ENCODE results near the gene RSAD2.
A peak's percentile ranks its signal among the peaks of the same experiment; 100 is the strongest.

The RSAD2 gene

DNA sequence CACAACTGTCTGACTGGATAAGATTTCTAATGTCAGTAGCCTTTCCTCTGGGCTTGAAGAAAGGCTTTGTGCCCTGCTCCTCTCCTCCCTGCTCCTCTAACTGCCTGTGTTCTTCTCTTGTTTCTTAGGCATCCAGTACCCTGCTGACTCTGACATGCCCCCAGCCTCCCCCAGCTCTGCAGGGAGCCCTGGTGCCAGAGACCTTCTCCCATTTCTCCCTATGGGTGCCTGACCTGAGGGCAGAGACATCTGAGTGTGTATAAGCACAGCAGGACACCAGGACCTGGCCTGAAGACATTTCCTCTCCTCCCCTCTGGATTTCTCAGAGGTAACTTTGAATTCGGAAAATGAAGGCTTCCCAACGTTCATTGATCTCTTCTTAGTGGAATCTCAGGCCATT, 63.2 kb downstream of the RSAD2 start:
- DNase-seq (ENCODE audit: extremely low spot score, insufficient read length, low read depth): no peak
- FAIRE-seq: no peak

DNA sequence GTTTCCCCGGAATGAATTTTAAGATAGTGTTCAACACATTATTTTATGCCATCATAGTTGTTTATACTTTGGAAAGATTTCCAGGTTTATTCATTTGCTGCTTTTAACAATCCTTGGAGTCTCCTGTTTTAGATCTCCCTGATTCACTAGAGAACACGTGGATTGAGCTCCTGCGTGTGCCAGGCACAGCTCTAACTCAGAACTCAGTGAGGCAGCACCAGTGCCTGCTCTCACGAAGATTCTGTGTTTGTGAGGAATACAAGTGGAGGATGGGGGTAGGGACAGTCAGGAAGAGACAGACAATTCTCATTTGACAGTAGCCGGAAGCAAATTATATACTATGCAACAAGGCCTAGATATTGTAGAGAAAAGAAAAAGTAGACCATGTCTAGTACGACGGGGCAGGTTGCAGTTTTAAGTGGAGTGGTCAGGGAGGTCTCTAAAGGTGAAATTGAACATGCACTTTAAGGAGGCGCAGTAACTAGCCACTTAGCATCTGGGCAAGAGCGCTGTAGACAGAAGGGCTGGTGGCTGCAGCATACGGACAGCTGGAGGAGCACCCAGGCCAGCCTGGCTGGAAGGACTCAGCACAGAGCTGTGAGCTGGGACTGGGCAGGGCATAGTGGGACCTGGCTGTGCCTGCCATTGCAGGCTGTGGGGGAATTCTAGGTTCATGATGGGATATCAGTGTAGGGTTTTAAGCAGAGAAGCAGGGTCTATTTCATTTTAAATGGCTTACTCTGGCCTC, 63.9 kb downstream of the RSAD2 start:
- DNase-seq (ENCODE audit: extremely low spot score, insufficient read length, low read depth) (no peak), FAIRE-seq (no peak)

DNA sequence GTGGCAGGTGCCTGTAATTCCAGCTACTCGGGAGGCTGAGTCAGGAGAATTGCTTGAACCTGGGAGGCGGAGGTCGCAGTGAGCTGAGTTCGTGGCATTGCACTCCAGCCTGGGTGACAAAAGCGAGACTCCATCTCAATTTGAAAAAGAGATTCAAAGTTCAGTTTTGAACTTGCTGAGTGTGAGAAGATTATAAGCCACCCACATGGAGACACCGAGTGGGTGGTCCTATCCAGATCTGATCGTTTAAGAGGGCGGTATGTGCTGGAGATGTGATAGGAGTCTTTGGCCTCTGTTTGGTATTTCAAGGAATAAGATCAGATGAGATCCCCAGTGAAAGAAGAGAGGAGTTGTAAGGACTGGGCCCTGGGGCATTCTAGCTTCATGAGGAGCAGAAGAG, 65.3 kb downstream of the RSAD2 start:
- DNase-seq (ENCODE audit: extremely low spot score, insufficient read length, low read depth): no peak
- FAIRE-seq: no peak

DNA sequence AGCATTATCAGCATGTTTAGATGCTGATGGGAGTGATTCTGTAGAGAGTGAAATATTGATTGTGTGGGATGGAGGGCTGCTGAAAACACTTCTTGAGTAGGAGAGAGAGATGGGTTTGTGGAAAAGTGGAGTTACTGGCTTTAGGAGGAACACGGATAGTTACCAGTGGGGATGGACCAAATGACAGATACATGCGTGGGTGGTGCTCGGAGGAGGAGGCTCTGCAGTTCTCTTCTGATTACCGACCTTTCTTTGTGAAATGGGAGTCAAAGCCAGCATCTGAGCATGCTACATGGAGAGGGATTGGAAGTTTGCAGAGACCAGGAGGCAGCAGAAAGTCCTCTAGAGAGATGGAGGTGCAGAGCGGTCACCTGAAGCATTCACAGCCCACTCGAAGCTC, 65.9 kb downstream of the RSAD2 start:
- DNase-seq (ENCODE audit: extremely low spot score, insufficient read length, low read depth): no peak
- no peak for FAIRE-seq

DNA sequence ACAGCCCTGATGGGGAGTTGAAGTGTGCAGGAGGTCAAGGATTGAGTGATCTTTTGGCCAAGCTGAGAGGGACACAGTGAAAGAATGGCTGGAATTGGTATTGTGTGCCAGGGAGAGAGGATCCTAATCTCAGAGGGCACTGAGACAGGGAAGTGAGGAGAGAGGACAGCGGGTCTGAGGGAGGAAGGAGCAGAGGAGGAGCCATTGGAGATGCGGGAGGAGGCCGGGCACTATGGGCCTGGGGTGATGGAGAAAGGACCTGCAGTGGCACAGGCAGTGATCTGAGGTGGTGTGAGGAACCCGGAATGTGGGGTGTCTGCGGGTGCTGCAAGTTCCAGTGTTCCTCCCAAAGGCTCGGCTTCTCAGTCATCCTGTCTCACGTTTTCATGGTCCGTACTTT, 66.4 kb downstream of the RSAD2 start:
- DNase-seq (ENCODE audit: extremely low spot score, insufficient read length, low read depth) (no peak), FAIRE-seq (no peak)

DNA sequence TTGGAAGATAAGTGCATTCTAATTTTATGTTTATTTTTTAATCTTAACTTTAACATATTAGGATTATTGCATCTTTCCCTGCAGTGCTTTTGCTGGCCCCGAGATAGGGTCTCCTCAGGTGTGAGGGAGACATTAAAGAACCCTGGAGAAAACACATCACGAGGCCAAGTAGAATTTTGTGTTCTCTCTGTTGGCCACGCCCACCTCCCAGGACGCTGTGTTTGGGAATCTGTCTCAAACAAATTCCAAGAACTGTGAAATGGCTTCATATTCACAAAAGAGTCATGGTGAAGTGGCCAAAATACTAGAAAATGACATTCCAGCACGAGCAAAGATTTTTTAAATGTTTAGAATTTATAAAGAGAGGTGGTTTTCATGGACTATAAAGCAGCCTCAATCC, 67.0 kb downstream of the RSAD2 start:
- no peak for FAIRE-seq

DNA sequence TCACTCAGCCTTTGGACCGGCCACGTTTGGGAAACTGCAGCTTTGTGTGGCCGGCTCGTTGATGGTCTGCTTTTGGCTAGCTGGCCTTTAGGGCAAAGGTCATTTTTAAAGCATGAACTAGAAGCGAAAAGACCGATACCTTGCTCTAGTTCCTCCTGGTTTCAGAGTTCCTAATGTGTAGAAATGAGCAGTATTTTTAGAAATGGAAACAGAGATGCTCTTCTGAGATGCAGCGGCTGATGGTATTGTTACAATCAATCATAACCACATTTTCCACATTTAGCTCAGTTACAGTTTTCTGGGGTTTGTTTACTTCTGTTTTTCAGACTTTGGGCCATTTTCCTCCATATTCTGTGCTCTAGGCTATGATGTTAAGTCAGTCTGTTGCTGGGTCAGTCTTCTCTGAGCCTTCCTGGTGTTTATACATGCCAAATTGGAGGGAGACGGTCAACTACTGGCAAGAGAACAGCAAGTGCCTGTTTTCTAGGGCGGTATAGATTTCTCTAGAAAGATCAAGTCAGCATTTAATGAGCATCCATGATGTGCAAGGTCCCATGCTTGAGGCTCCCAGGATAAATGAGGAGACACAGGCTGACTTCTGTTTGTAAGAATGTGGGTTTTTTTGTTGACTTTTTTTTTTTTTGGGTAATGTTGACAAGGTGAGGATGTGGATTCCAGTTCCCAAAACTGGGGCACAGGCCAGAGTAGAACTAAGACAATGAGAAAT, 67.7 kb downstream of the RSAD2 start:
- DNase-seq (ENCODE audit: extremely low spot score, insufficient read length, low read depth) (peak; percentile 11), FAIRE-seq (peak; percentile 80)

More for the DNA sequence above, 67.0 kb downstream of the RSAD2 start:
- DNase-seq (ENCODE audit: extremely low spot score, insufficient read length, low read depth): no peak

DNA sequence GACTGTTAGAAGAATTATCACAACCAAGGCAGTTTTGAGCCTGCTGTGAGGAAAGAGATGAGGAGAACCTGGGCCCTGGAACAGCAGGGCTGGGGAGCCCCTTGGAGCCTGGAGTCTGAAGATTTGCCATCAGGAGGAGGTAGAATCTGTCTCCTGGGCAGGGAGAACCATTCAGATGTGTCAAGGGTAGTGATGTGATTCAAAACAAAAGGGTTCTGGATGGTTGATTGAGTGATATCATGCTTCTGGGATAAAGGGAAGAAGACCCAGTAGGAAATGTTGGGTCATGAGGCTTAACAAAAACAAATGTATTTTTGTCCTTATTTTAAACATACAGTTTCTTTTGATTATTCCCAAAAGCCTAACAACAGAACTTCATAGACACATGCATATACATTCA, 68.2 kb downstream of the RSAD2 start:
- DNase-seq (ENCODE audit: extremely low spot score, insufficient read length, low read depth) (no peak), FAIRE-seq (no peak)

DNA sequence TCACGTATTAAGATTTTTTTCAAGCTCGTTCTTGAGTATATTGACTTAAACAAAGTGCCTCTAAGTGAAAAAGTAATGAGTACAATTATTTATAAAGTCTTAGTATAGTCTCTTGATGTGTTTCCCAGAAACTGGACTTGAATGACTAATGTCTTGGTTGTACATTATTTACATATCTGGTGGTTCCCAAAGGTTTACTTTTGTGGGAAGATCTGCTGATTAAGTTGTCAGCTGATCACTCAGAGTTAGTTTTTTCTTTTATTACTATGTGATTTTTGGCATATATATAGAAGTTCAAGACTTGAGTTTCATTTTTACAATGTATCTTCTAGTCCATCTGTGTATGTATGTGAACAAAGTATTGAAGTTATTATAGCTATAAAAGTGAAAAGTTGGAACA, 69.1 kb downstream of the RSAD2 start:
- DNase-seq (ENCODE audit: extremely low spot score, insufficient read length, low read depth): no peak
- no peak for FAIRE-seq

Measured in GM18507 (cell line).